Non-pigmented ciliary epithelial cell (primary cell): ENCODE measurements around the gene SLC25A13.
"Not testable (repeated sequence)": the region's sequence is repeated elsewhere in the genome, so short reads cannot be mapped to it uniquely, and the experiment has no call there.

Experiments used
- DNase-seq: peaks from one replicate; pipeline ENCODE4 v3.0.0-alpha.2; 2010; ENCODE audit warnings: low read depth

The SLC25A13 gene

DNA sequence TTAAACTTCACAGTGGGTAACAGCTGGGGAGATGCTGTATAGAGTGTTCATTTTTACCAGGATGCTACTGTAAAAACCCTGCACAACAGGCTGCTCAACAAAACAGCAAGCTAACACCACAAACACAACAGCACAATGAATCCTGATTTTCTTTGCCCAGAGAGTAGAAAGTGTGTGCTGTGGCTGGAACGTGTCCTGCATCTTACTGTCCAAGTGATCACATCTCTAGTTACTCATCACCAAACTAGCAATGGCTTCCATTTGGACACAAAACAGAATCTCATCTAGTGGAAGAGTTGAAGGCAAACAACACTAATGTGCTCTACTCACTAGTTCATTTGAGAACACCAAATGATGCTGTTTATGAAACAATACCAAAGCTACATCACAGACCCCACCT, 121.2 kb downstream of the SLC25A13 start:
- DNase-seq, result no peak

DNA sequence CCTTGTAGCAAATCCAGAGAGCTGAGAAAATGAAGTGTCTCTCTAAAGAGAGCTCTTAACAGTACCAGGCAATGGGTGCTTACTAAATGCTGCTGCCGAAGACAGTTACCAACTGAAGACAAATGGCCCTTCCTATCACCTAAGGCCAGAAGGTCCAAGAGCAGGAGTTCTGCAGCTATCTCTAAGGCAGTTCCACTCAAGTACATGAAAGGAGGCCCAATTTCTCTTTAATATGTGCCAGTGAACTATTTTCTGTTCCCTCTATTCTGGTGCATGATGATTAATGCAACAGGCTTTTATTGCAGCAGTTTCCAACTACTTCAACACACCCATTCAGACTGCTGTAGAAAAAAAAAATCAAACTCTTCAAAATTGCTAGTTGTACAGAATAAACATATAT, 122.5 kb downstream of the SLC25A13 start:
- DNase-seq, result no peak

DNA sequence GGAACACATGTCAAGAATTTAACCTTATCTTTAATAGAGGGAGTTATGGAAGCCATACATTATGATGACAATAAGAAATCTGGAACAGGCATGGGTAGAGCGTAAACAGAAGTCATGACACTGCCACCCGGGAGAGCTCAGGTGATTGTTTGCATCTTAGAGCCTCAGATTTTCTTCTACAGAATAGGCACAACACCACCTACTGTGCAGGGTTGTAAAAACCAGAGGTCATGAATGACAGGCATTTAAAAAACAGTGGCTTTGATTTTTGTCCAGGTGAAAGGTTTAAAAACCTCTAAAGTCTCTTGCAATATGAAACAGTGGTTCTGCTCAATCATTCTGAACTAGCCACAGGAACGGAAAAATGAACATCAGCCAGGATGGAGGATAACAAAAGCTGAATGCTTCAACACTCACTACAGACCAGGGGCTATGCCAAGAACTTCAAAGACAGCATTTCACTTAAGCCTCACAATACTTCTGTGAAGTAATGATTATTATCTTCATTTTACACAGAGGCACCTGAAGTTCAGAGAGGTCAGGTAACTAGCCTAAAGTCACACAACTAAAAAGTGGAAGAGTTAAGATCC, 123.8 kb downstream of the SLC25A13 start:
- no peak for DNase-seq

DNA sequence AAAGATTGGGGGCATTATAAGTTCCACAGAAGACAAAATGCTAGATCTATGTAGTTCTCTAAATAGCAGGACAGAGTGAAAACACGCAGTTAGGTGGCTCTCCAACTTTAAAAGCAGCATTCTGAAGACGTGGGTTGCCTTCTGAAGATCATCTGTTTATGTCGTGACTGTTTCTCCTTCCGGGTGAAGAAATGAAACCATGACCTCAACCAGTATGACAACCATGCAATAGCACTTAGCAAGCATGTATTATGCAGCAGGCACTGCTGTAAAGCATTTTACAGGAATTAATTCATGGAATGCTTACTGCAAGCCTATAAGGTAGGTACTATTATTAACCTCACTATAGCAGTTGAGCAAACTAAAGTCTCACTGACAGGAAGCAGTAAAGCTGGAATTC, 125.2 kb downstream of the SLC25A13 start:
- no peak for DNase-seq

DNA sequence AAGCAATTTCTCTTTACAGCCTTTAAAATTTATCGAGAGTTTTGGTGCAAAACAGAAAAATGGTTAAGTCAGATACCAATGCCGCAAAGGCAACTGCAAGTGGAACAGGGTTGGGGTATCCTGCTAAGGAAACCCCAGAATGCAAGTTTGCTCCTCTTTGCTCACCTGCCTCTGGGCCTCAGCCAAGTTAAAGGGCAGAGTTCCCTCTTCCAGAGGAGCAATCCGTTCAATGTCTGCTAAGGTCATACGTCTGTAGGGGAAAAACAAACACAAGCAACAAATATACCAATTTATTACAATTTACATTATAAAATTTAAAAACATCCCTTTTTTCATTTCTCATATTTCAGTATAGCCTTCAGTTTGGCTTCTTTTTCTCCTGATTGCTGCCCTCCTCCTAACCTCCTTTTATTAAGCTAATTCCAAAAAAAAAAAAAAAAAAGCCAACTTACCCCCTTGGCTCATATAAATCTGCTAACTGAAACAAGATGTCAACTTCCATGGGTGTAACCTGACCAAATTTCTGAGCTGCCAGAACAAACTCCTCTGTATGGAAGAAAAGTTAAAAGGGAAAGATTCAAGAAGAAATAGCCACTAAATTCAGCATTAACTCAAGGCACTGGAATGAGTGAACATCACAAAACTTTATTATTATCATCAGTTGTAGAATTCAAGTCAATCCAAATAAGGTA, 132.6 kb downstream of the SLC25A13 start:
- DNase-seq, result no peak

DNA sequence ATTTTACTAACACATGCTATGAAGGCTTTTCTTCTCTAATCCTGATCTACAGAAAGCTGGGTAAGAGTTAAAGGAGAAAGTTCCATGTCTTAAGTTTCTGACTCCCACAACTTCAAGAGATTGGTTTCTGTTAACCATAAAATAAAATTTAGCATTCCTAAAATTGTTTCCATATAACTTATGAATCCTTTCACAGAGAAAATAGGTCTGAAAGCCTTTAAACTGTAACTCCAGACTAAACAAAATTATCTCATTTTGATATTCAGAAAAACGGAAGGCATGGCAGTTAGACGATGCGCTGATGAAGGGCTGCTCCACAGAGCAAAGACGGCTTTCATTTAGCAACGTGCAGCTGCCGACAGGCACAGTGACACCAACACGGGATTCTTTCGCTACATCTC, 133.3 kb downstream of the SLC25A13 start:
- no peak for DNase-seq

DNA sequence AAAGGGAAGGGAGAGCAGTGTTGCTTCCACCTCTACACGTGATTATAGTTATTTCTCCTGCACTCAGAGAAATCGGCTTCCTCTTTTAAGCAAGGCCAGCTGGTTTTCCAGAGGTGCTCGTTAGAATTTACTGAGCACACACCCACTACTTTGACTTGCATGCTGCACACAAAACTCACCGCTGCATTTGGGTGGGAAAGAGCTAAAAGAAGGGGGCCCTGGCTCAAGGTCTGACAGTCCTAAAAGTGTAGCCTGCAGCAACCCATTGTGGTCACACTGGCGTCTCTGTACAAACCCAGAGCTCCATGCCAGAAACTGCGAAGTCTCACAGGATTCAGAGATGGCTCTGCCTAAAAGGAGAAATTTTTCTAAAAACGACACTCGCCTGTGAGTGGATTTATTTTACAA, 133.7 kb downstream of the SLC25A13 start:
- no peak for DNase-seq

DNA sequence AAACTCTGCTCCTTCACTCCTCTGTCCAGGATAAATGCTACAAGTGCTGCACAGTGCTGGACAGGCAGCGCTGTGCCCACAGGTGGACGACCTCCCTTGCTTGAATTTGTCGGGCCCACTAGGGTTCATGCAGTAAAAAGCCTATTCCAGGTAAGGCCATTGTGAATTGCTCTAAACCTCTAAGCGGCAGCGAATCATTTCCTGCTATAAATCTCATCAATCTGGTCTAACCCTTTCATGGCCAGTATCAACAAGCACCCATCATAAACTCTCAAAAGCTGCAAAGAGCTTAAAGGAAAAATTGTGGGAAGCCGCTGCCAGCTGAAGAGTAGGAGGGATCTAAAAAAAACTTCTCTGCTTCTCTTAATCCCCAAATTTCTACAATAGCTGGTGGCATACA, 134.2 kb downstream of the SLC25A13 start:
- DNase-seq, result no peak

DNA sequence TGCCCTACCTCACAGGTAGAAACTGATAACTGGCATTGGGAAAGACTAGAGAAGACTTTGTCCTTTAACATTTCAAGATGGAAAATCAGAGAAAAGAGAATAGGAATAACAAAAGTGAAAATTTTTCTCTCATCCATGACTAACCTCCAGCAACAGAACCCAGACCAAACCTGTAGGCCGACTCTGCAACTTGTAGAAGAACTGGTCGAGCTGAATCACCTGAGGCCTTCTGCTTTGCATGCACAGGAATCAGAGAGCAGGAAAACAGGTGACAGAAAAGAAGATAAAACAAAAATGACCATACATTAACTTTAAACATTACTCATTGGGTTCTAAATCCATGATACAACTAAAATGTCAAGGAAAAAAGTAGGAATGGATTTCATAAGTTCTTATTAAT, 137.1 kb downstream of the SLC25A13 start:
- no peak for DNase-seq

DNA sequence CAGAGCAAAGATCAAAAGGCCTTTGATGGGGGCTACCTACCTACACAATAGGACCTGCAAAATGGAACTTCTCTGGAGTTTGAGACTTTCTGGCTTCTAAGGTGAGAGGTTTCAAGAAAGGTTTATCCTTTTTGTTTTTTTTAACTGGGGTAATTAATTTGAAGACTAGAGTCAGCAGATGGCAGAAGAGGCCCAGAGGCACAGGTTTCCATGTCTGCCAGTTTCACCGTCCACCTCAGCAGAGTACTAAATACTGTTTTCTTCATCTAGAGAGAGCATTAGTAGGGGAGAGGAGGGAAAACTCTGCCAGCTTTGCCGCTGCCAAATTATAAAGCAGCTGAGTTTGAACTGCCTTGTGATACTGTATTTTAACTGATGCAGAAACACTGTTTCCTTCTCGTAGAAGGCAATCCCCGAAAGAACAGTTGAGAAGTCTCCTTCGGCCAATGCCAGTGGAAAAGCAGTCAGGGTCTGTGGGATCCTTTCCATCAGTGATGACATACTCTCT, 138.7 kb downstream of the SLC25A13 start:
- no peak for DNase-seq

DNA sequence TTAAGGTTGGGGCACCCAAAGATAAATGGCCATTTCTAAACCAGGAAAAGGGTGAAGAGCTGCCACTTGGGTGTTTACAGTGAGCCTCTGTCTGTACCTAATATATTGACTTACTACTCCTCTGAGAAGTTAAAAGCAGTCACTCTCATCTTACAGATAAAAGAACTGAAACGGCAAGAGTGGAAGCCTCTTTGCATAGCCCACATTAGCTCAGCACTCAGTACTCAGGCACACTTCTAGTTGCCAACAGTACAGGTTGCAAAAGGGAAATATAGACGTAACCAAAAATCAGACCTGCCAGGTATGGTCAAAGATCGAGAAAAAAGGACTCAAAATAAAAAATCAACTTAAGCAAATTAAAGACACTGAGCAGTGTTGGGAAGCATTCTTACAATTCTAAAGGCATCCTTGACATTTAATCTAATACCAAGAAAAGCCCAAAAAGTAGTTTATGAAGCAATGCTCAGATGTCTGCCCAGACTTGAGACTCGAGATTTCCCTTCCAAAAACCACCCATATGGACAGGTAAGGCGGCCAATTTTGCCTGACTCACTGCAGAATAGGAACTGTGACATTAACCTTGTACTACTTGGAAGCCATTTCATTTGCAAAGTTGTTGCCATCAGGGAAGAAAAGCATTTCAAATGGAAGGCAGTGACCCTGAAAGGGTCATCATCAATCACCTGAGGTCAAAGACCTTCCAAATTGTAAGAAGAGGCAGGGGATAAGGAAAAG, 139.3 kb downstream of the SLC25A13 start:
- DNase-seq, result no peak

DNA sequence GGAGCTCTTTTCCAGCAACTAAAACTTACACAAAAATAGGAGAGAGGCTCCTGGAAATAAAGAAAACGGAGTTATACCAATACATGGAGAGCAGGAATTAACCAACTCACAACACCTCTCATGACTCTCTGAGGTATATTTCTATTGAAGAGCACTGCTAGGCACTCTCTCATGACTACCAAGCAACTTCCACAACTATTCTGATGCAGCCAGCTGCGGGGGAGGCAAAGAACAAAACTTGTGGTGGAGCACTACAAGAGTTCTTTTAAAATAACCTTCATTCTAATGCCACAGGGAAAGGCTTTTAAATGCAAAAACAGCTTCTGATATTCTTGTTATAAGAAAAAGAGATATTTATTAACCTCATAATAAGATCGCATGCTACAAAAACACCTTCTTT, 140.7 kb downstream of the SLC25A13 start:
- DNase-seq, result no peak

DNA sequence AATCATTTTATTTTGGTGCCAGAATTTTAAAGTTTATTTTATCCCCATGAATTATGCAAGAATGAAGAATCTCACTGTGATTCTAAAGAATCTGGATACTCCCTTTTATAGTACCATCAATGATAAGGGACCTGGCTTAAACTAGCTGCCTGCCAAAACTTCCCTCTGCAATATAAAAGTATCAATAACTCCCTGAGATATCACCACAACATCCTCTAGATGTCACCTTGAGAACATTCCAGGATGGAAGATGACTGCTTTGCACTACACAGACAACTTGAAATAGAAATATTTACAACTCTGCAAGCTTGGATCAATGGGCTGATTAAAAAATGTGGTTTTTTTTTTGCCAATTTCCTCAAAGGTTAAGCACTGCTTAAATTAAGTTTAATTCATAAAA, 142.1 kb downstream of the SLC25A13 start:
- DNase-seq, result no peak

DNA sequence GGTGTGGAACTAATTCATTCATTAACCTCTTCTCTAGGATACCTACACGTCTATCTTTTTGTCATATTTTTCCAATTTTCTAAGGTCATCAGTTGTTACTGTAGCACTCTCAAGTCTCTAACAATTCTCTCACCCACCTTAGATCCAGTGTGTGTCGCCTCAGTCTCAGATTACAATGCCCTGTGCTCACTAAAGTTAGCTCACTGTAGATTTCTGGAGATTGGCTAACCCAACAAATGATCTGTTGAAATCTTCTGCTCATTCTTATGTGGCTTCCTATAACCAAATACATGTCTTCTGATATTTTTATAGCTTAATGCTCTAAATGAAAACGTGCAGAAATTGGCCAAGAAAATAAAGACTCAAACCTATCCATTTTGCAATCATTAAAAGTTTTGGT, 142.6 kb downstream of the SLC25A13 start:
- DNase-seq, result no peak

DNA sequence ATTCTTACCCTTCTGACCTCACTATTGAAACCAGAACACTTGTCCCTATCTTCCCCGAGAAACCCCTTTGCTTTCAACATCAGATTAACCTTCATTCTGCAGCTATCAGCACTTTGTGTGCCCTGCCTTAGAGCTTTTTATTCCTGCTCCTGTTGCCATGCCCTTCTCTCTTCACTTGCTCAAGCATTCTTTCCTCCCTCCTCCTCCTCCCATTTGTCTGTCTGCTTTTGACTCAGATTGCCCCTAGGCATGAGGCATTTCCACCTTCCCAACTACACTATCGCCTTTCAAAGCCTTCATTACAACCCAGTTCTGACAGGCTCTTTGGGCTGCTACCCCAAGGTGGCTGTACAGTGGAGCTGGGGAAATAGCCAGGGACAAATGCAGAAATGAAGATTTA, 143.3 kb downstream of the SLC25A13 start:
- DNase-seq, result no peak

DNA sequence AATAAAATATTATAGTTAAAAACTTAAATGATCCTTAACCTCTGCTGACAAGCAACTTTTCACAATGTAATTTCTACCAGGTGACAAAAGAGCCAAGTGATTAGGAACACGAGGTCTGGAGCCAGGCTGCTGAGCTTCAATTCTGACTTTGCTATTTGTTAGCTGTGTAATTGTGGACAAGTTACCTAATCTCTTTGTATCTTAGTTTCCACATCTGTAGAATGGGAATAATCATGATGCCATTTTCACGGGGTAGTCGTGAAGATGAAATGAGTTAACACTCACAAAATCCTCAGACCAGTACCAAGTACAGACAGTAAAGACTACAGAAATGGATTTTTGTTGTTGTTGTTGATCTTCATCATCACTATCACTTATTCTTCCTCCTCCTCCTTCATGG, 144.5 kb downstream of the SLC25A13 start:
- DNase-seq, result no peak

DNA sequence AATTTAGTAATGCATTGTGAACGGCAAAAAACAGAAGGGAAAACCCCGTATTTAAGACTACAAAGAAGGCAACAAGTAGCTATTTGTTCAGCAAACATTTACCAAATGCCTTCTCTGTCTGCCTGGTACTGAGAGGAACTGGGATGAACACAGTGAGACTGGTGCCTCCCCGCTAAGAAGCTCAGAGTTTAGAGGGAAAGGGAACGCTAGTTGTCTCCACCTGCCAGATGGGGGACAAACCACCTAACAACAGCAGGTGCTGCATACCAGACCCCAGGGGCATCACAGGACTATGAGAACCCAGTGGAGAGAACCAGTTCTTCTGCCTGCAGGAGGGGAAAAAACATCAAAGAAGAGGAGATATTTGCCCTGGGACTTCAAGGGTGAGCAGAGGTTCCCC, 147.1 kb downstream of the SLC25A13 start:
- DNase-seq, result no peak

DNA sequence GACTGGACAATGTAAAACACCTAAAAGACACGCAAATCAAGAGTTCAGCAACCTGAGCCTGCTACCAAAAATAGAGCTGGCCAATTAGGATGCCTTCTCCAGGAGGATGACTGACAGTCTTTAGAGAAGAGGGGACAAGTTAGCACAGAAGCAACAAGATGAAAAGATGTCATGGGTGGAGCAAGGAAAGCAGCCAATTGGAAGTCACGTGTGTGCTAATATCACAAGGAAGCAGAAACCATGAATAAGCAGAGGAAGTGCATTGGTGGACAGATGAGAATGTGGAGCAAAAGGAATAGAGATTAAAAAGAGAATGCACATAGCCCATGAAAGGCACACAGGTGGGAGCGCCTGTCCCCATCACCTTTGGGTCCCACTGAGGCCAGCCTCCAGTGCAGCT, 148.1 kb downstream of the SLC25A13 start:
- no peak for DNase-seq

DNA sequence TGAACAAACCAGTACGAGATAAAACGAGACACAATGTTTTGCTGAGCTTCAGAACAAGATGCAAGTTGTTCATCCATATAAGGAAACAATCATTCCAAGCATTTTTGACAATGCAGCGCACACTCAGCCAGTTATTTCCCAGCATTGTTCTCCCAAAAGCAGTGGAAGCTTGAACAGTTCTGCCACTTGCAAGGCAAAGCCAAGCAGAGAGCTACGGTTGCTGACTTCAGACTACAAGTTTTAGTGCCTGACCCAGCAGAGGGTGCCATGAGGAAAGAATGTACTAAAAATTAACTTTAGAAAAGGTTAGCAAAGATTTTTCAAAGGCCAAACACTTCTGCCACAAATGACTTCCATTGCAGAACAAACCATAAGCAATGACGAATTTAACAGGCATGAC, 152.5 kb downstream of the SLC25A13 start:
- DNase-seq, result no peak

DNA sequence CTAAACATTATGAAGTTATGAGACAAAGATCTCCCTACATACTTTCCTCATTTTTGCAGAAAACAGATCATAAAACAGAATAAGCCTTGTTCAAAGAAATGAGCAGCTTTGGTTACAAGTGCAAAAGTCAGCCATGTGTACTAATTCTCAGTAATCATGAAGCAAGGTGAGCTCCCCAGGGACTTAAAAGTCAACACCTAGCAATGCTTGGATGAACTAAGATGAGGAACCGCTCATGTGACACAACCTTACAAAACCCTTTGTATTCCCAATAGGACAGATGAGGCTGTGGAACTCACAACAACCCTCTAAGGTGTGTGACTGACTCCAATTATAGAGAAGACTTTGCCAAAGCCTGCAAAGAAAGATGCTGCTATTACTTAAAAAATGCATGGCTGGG, 154.5 kb downstream of the SLC25A13 start:
- no peak for DNase-seq

DNA sequence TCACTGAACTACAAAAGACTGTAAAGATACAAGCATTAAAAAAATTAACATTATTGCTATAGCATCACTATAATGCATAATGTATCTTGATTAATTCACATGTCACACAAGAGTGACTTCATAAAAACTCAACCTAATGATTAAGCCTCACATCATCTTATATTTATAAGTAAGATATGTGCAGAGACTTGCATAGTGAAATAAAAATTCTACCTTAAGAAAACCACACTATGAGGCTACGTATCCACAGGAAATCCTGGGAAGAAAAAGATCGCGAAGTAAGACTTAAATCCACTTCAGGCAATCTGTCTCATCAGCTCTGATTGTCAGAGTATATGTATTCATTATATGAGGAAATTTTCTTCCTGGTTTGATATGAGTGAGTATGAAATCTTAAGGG, 160.0 kb downstream of the SLC25A13 start:
- no peak for DNase-seq

DNA sequence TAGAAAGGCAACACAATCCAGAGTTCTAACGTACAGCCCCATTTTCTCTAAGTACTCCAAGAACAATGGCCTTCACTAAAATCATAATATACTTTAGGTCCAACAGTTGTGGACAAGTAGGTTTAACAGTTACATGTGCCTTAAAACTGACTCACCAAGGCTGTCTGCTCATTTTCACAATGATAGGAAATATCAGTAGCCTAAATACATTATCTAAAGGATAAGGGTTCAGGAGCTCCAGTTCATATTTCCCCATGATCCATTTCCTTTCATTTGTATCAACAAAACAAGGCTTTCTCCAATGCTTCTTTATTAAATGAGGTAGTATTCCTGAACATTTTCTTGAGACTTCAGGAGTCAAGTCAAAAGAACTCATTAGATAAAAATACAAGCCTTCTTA, 164.0 kb downstream of the SLC25A13 start:
- no peak for DNase-seq

DNA sequence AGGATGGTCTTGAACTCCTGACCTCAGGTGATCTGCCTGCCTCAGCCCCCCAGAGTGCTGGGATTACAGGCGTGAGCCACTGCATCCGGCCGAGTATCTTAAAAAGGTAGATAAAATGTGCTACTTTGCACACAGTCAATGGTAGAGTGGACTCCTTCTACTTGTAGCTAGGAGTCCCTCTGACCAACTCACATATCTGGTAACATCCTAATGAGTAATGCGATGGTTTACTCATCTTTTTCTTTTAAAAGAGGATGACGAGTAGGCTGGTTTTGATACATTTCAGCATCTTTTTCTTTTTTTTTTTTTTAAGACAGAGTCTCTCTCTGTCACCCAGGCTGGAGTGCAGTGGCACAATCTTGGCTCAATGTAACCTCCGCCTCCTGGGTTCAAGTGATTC, 167.4 kb downstream of the SLC25A13 start:
- not testable (repeated sequence) for DNase-seq
